PC-3 (cell line): ENCODE data around the gene ADGRD1. TPM values are rescaled to one million over a fixed set of nuclear protein-coding genes. Genes with fewer than 3 reads are reported as not detected.

Source experiments
- ATAC-seq: fragments of 200-7000 bp; cut with Tn5 transposase; 2 replicates; pipeline ENCODE4 v1.9.1; 2020; ENCODE audit warnings: mild to moderate bottlenecking, moderate library complexity
- BruUV-seq: library from RNA; stranded (reverse); fragments of 400-500 nt; replicated peaks from 2 replicates; lab custom pipeline; 2021; lab: Mats Ljungman, UMichigan
- CTCF ChIA-PET: fragments of 300-600 bp; sonication (Branson Sonifier 250); formaldehyde crosslinking; loops from one replicate; lab custom pipeline; 2022; ENCODE audit warnings: antibody characterized with exemption; lab: Charles Lee
- POLR2A ChIA-PET: fragments of 300-600 bp; sonication (Branson Sonifier 250); formaldehyde crosslinking; loops from one replicate; lab custom pipeline; 2022; ENCODE audit warnings: antibody characterized with exemption; ENCODE audit not compliant: unreplicated experiment; lab: Charles Lee
- DNase-seq: peaks from one replicate; pipeline ENCODE4 v3.0.0-alpha.2; 2015
- H2AFZ ChIP-seq: fragments of 300-600 bp; sonication (generic); 2 replicates; pipeline ENCODE4 v1.6.0; 2016; ENCODE audit warnings: antibody characterized with exemption, low read length
- H3F3A ChIP-seq: fragments of 300-600 bp; sonication (generic); one replicate; pipeline ENCODE4 v1.6.0; 2017; ENCODE audit warnings: antibody characterized with exemption, low read length, control low read depth, mild to moderate bottlenecking; ENCODE audit not compliant: unreplicated experiment
- H3K27ac ChIP-seq: fragments of 300-600 bp; sonication (generic); 2 replicates; pipeline ENCODE4 v1.5.1; 2016; ENCODE audit warnings: mild to moderate bottlenecking, low read length
- H3K27me3 ChIP-seq: fragments of 300-600 bp; sonication (generic); 2 replicates; pipeline ENCODE4 v1.6.1; 2016; ENCODE audit warnings: low read length, mixed read lengths
- H3K36me3 ChIP-seq: fragments of 300-600 bp; sonication (generic); 2 replicates; pipeline ENCODE4 v1.6.1; 2016; ENCODE audit warnings: low read depth, mixed run types, low read length, mixed read lengths
- H3K4me1 ChIP-seq: fragments of 300-600 bp; sonication (generic); 2 replicates; pipeline ENCODE4 v1.5.1; 2016; ENCODE audit warnings: low read length; ENCODE audit not compliant: insufficient read depth
- H3K4me2 ChIP-seq: fragments of 300-600 bp; sonication (generic); 2 replicates; pipeline ENCODE4 v1.6.0; 2016; ENCODE audit warnings: low read length
- H3K4me3 ChIP-seq: fragments of 300-600 bp; sonication (generic); 2 replicates; pipeline ENCODE4 v1.5.1; 2016; ENCODE audit warnings: mild to moderate bottlenecking, low read length, mixed read lengths
- H3K79me2 ChIP-seq: fragments of 300-600 bp; sonication (generic); 2 replicates; pipeline ENCODE4 v1.6.1; 2017; ENCODE audit warnings: low read length, mixed read lengths
- H3K9ac ChIP-seq: fragments of 300-600 bp; sonication (generic); 2 replicates; pipeline ENCODE4 v1.6.0; 2016; ENCODE audit warnings: mild to moderate bottlenecking, low read length
- H3K9me2 ChIP-seq: fragments of 300-600 bp; sonication (generic); replicated peaks from 2 replicates; pipeline ENCODE4 v1.6.1; 2016; ENCODE audit warnings: mixed run types, low read length, mixed read lengths
- H3K9me3 ChIP-seq: fragments of 300-600 bp; sonication (generic); 2 replicates; pipeline ENCODE4 v1.6.1; 2016; ENCODE audit warnings: low read length, mixed read lengths
- H4K20me1 ChIP-seq: fragments of 300-600 bp; sonication (generic); 2 replicates; pipeline ENCODE4 v1.6.1; 2016; ENCODE audit warnings: low read length, mixed read lengths
- CTCF ChIP-seq: fragments of 300-600 bp; sonication (generic); conservative IDR thresholded peaks from 2 replicates; pipeline ENCODE4 v1.5.1; 2017; ENCODE audit warnings: antibody characterized with exemption, low read depth, mild to moderate bottlenecking, low read length
- EZH2 ChIP-seq: fragments of 300-600 bp; sonication (generic); IDR thresholded peaks from one replicate; pipeline ENCODE4 v1.6.1; 2017; ENCODE audit warnings: antibody characterized with exemption, mild to moderate bottlenecking, low read length; ENCODE audit not compliant: unreplicated experiment
- EZH2phosphoT487 ChIP-seq: fragments of 300-600 bp; sonication (generic); IDR thresholded peaks from 2 replicates; pipeline ENCODE4 v1.6.1; 2018; ENCODE audit warnings: mild to moderate bottlenecking, antibody characterized with exemption, low read length, borderline replicate concordance
- intact Hi-C: fragments of 100-400 bp; cut with micrococcal nuclease; formaldehyde crosslinking; loops from 2 replicates; pipeline ENCODE4 v1.9.0; 2023
- total RNA-seq: library from RNA; depleted of rRNA; stranded (reverse); fragments of >200 nt; gene quantifications from 2 replicates; pipeline ENCODE4 v1.2.3, GENCODE V29; 2014

The ADGRD1 gene
- total RNA-seq, 1 experiment from 2014 or later: 0.18 TPM

DNA sequence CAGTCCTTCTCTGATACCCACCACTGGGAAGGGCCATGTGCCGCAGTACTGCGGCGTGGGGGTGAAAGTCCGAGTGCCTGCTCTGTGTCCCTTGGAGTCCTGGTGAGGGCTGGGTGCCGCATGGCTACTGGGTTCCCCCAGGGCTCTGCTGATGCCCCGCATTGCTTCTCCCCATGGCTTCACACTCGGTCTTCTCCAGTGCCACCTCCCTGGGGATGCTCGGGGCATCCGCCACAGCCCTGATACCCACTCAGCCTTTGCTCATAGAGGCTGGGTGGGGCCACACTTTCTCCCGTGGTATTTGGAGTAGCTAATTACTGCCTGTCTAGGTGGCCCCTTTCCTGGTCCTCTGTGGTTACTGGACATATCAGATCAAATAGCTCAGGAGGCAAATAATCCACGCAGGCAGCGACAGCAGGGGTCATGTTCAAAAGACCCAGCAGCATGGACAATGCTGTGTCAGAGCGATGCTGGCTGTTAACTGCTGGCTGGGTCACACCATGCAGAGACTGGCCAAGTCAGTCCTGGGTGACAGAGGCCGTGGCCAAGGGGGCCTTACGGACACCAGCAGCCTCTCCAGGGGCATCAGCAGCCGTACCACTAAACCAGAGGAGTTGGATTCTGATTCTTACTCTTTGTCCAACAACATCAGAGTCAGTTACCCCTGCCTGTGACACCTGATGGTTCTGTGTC lies 106.5 kb downstream of the ADGRD1 start:
- intact Hi-C loops: no loop called here
- Histone ChIP-seq H3K27ac (no peak overlapping the region), H3F3A (no peaks in the 10 kb centered on the region), H3K27me3 (peaks cover 93% of the 10 kb centered on the region), H3K4me3 (no peak overlapping the region), H3K9me3 (no peaks in the 10 kb centered on the region), H3K9ac (no peak overlapping the region), H4K20me1 (no peaks in the 10 kb centered on the region), H3K79me2 (no peaks in the 10 kb centered on the region), H2AFZ (no peak overlapping the region), H3K4me2 (no peak overlapping the region), H3K9me2 (no peaks in the 10 kb centered on the region), H3K36me3 (no peaks in the 10 kb centered on the region), H3K4me1 (no peaks in the 10 kb centered on the region)
- ChIA-PET CTCF (no interaction called here), POLR2A (no interaction called here)
- no peak for ATAC-seq
- no peak for DNase-seq
- BruUV-seq: no TSS peak
- TF ChIP-seq CTCF: no peak

DNA sequence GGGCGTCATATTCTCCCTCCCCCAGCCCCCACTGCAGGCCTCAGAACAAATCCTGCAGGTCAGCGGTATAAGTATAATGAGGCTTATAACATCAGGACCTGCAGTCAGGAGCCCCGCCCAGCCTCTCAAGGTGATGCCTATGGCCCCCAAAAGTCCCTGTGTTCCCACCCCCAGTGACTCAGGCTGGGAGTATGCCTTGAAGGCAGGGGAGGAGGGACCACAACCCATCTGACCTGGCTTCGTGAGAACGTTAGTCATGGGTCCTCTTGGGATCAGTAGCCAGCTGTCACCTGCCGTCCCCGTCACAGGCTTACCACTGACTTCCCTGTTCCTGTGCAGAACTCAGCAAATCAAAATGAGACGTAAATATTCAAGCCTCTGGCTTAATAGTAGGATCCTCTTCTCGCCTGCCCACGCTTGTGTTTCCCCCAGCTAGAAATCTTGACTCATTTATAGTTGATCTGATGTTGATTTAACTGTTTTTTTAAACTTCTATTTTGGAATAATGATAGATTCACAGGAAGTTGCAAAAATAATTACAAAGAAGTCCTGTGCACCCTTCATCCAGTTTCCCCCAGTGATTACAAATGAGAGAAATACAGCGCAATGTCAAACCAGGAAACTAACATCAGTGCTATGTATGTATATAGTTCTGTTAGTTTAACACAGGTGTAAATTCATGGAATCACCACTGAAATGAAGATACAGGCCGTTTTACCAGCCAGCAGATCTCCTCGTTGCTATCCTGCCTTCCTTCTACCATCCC lies 107.5 kb downstream of the ADGRD1 start:
- BruUV-seq: no TSS peak
- Histone ChIP-seq H3K9ac (no peak overlapping the region), H2AFZ (no peak overlapping the region), H3K4me3 (no peak overlapping the region), H3K36me3 (no peaks in the 10 kb centered on the region), H3K9me2 (no peaks in the 10 kb centered on the region), H3F3A (no peaks in the 10 kb centered on the region), H3K4me2 (no peak overlapping the region), H3K27ac (no peak overlapping the region), H4K20me1 (no peaks in the 10 kb centered on the region), H3K9me3 (no peaks in the 10 kb centered on the region), H3K27me3 (peaks cover 93% of the 10 kb centered on the region), H3K79me2 (no peaks in the 10 kb centered on the region), H3K4me1 (no peaks in the 10 kb centered on the region)
- ChIA-PET CTCF (no interaction called here), POLR2A (no interaction called here)
- DNase-seq (no peak), ATAC-seq (no peak)
- intact Hi-C loops: no loop called here
- TF ChIP-seq EZH2phosphoT487 (no peak), EZH2 (no peak), CTCF (no peak)

- no peaks in the 10 kb centered on the region for H3K9me3 ChIP-seq
- no peaks in the 10 kb centered on the region for H3F3A ChIP-seq
- H3K9ac ChIP-seq: no peak overlapping the region
- no peaks in the 10 kb centered on the region for H3K36me3 ChIP-seq
- H3K4me3 ChIP-seq: no peak overlapping the region
- H3K9me2 ChIP-seq: no peaks in the 10 kb centered on the region
- H3K27me3 ChIP-seq: peaks cover 88% of the 10 kb centered on the region
- no TSS peak for BruUV-seq
- no peaks in the 10 kb centered on the region for H4K20me1 ChIP-seq
- no peak for ATAC-seq
- intact Hi-C loops: no loop called here
- H3K27ac ChIP-seq: no peak overlapping the region
- no peak for DNase-seq
- no peak for TF ChIP-seq EZH2phosphoT487
- TF ChIP-seq CTCF: no peak
- no peak for TF ChIP-seq EZH2
- H3K4me1 ChIP-seq: no peaks in the 10 kb centered on the region
- no peak overlapping the region for H3K4me2 ChIP-seq
- H3K79me2 ChIP-seq: no peaks in the 10 kb centered on the region
- ChIA-PET POLR2A (no interaction called here), CTCF (no interaction called here)
- no peak overlapping the region for H2AFZ ChIP-seq
Measured at GRCh38 chr12:131063413-131063812, 109.7 kb downstream of the ADGRD1 start.
